CD4-positive, alpha-beta T cell (primary cell): ENCODE data around the gene ARID2. TPM values are rescaled to one million over a fixed set of nuclear protein-coding genes. Genes with fewer than 3 reads are reported as not detected.

Experiments
- ATAC-seq: fragments of 200-7000 bp; cut with Tn5 transposase; one replicate; pipeline ENCODE4 v1.10.0; 2022; ENCODE audit warnings: mild to moderate bottlenecking; ENCODE audit not compliant: poor library complexity
- CTCF ChIA-PET: fragments of 350-600 bp; sonication (Branson Sonifier 250); formaldehyde crosslinking; loops from one replicate; lab custom pipeline; 2021; ENCODE audit warnings: antibody characterized with exemption, inconsistent platforms; lab: Charles Lee
- POLR2A ChIA-PET: fragments of 350-600 bp; sonication (Branson Sonifier 250); formaldehyde crosslinking; loops from one replicate; lab custom pipeline; 2021; ENCODE audit warnings: antibody characterized with exemption, inconsistent platforms; lab: Charles Lee
- DNase-seq, 14 experiments: peaks; one replicate each; pipeline ENCODE4 v3.0.0-alpha.2; 2013 to 2020; ENCODE audit warnings: mixed read lengths in 2 of 14
- H3K27ac ChIP-seq, 2 donors: one replicate each; pipeline versions ENCODE4 v1.5.1 to v1.7.0; 2013; ENCODE audit warnings: low read length in 2 of 2, low read depth in 1 of 2, mild to moderate bottlenecking in 1 of 2
- H3K27me3 ChIP-seq, 2 experiments: 1 replicate in 1 of 2; 2 replicates in 1 of 2; pipeline versions ENCODE4 v1.6.1 to v1.7.0; 2013; ENCODE audit warnings: low read length in 2 of 2, control low read depth in 1 of 2, mild to moderate bottlenecking in 1 of 2, moderate library complexity in 1 of 2; ENCODE audit not compliant: insufficient read depth in 2 of 2, control insufficient read depth in 1 of 2
- H3K36me3 ChIP-seq: one replicate; pipeline ENCODE4 v1.6.1; 2013; ENCODE audit warnings: low read length, control low read depth; ENCODE audit not compliant: insufficient read depth
- H3K4me1 ChIP-seq: one replicate; pipeline ENCODE4 v1.6.1; 2013; ENCODE audit warnings: low read length, control low read depth; ENCODE audit not compliant: insufficient read depth
- H3K4me3 ChIP-seq: one replicate; pipeline ENCODE4 v1.5.1; 2013; ENCODE audit warnings: mild to moderate bottlenecking, low read length, moderate library complexity
- H3K9me3 ChIP-seq, 2 experiments: 1 replicate in 1 of 2; 2 replicates in 1 of 2; pipeline versions ENCODE4 v1.6.1 to v1.7.0; 2013; ENCODE audit warnings: low read length in 2 of 2, mild to moderate bottlenecking in 2 of 2, control low read depth in 1 of 2, moderate library complexity in 1 of 2; ENCODE audit not compliant: control insufficient read depth in 1 of 2, insufficient read depth in 1 of 2
- H3K27ac Mint-ChIP-seq: one replicate; pipeline ENCODE4 v1.8.0; 2020; ENCODE audit warnings: mixed read lengths
- H3K27me3 Mint-ChIP-seq: one replicate; pipeline ENCODE4 v1.8.0; 2021; ENCODE audit warnings: mixed read lengths
- H3K36me3 Mint-ChIP-seq: one replicate; pipeline ENCODE4 v1.8.0; 2021; ENCODE audit warnings: low read depth, mixed read lengths
- H3K4me1 Mint-ChIP-seq: one replicate; pipeline ENCODE4 v1.8.0; 2021; ENCODE audit warnings: low read depth, mixed read lengths
- H3K4me3 Mint-ChIP-seq: one replicate; pipeline ENCODE4 v1.8.0; 2020; ENCODE audit warnings: mild to moderate bottlenecking, mixed read lengths
- H3K9me3 Mint-ChIP-seq: one replicate; pipeline ENCODE4 v1.8.0; 2020; ENCODE audit warnings: mixed read lengths
- CTCF ChIP-seq: fragments of 200-600 bp; IDR thresholded peaks from one replicate; pipeline ENCODE4 v1.8.0; 2022; ENCODE audit warnings: antibody characterized with exemption, mild to moderate bottlenecking
- intact Hi-C, 2 experiments: fragments of 100-400 bp; cut with DNase I in 1 of 2; cut with micrococcal nuclease in 1 of 2; formaldehyde crosslinking; loops; one replicate each; pipeline versions ENCODE4 v1.15.1 to v1.9.0; 2023 to 2025; cut with DNase I, micrococcal nuclease
- total RNA-seq, 174 experiments: library from RNA in 2 of 174; stranded (reverse) in 2 of 174; gene quantifications; one replicate each; pipeline ENCODE4 v1.2.3 and lab custom pipeline; 2021 to 2026

ARID2 gene
- total RNA-seq, 2 experiments from 2014 or later, result 49.0 to 51.3 TPM

DNA sequence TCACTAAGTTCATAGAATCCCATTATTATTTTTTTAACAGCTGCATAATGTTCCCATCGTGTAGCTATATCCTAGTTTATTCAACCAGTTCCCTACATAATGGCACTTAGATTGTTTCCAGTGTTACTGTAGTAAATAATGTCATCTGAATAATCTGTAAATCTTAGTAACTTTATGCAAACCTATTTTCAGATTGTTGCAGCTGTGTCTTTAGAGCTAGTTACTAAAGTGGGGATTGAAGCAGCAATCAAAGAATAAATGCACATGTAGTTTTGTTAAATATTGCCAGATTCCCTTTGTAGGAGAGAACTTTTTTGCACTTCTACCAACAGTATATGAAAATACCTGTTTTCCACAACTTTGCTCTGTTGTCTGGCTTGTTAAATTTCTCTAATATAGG, 13.1 kb downstream of the ARID2 start:
- Histone ChIP-seq H3K4me1 (peaks cover 13% of the 10 kb centered on the region), H3K27me3 (no peaks in the 10 kb centered on the region), H3K9me3 (no peaks in the 10 kb centered on the region), H3K4me3 (no peak overlapping the region), H3K27ac (no peak overlapping the region), H3K36me3 (peaks cover 11% of the 10 kb centered on the region)
- Mint-ChIP-seq H3K4me3 (no peak overlapping the region), H3K27ac (no peak overlapping the region), H3K9me3 (no peaks in the 10 kb centered on the region), H3K36me3 (peaks cover 47% of the 10 kb centered on the region), H3K4me1 (peaks cover 69% of the 10 kb centered on the region), H3K27me3 (no peaks in the 10 kb centered on the region)
- no peak for DNase-seq
- intact Hi-C loops, result loop anchor here in 1 of 2 experiments (5.0 kb wide), 1 partner anchor 570 kb away; no protein-coding TSS in a partner anchor
- no peak for ATAC-seq
- no peak for TF ChIP-seq CTCF
- CTCF ChIA-PET, result interaction anchor here (1.2 to 2.0 kb wide), 6 partner anchors 11 to 199 kb away, joined by 3 to 16 read pairs (median 6); partner anchors contain the start of gene ARID2
- POLR2A ChIA-PET, result interaction anchor here (0.9 to 6.2 kb wide), 2 partner anchors 15 to 77 kb away, joined by 4 to 98 read pairs; partner anchors contain the start of gene ARID2

DNA sequence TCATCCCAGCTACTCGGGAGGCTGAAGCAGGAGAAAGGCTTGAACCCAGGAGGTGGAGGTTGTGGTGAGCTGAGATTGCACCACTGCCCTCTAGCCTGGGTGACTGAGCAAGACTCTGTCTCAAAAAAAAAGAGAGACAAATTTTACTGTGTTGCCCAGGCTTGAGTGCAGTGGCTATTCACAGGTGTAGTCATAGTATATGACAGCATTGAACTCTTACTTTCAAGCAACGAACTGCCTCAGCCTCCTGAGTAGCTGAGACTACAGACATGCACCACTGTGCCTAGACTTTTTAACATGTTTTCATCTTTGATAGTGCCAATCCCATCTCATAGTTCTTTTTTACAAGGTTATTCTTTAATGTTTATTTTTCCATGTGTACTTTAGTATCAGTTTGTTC, 13.7 kb downstream of the ARID2 start:
- Histone ChIP-seq H3K27ac (no peak overlapping the region), H3K4me1 (peaks cover 17% of the 10 kb centered on the region), H3K4me3 (no peak overlapping the region), H3K36me3 (peaks cover 15% of the 10 kb centered on the region), H3K9me3 (no peaks in the 10 kb centered on the region), H3K27me3 (no peaks in the 10 kb centered on the region)
- H3K9me3 Mint-ChIP-seq, result no peaks in the 10 kb centered on the region
- CTCF ChIA-PET, result interaction anchor here (1.3 to 2.5 kb wide), 5 partner anchors 11 to 88 kb away, joined by 3 to 16 read pairs (median 9); partner anchors contain the start of gene ARID2
- H3K4me1 Mint-ChIP-seq, result peaks cover 68% of the 10 kb centered on the region
- no peak for TF ChIP-seq CTCF
- ATAC-seq (no peak), DNase-seq (no peak)
- intact Hi-C loops, result loop anchor here in 1 of 2 experiments (5.0 kb wide), 1 partner anchor 571 kb away; no protein-coding TSS in a partner anchor
- no peak overlapping the region for H3K27ac Mint-ChIP-seq
- peaks cover 47% of the 10 kb centered on the region for H3K36me3 Mint-ChIP-seq
- POLR2A ChIA-PET, result interaction anchor here (6.2 kb wide), 1 partner anchor 15 kb away, joined by 98 read pairs; the partner anchor contains the start of gene ARID2
- H3K27me3 Mint-ChIP-seq, result no peaks in the 10 kb centered on the region
- no peak overlapping the region for H3K4me3 Mint-ChIP-seq

DNA sequence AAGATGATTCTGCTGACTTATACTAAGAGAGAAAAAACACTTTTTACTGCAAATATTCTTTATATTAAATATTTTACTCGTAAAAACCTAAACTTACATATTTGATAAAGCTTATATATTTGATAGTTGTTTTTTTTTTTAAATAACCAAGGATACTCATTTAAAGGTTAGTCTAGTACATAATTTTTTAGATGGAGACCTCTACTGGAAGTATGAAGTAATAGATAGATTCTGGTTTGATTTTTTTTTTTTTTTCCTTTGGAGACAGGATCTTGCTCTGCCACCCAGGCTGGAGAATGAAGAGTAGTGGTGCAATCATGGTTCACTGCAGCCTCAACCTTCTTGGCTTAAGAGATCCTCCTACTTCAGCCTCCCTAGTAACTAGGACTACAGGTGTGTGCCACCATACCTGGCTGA, 16.4 kb downstream of the ARID2 start:
- ChIA-PET CTCF (interaction anchor here (0.7 to 2.5 kb wide), 10 partner anchors 9 to 202 kb away, joined by 3 to 13 read pairs (median 6); no protein-coding TSS in a partner anchor), POLR2A (interaction anchor here (0.6 to 6.2 kb wide), 3 partner anchors 18 to 202 kb away, joined by 4 to 98 read pairs (median 8); partner anchors contain the start of gene ARID2)
- Mint-ChIP-seq H3K4me1 (peaks cover 80% of the 10 kb centered on the region), H3K27ac (no peak overlapping the region), H3K36me3 (peaks cover 54% of the 10 kb centered on the region), H3K27me3 (no peaks in the 10 kb centered on the region), H3K9me3 (no peaks in the 10 kb centered on the region), H3K4me3 (no peak overlapping the region)
- DNase-seq (peak in 3 of 14 experiments; percentile 34 to 49 (median 47)), ATAC-seq (peak; percentile 86)
- H3K36me3 ChIP-seq, result peaks cover 23% of the 10 kb centered on the region
- intact Hi-C loops, result loop anchor here (1.0 to 5.0 kb wide), 5 partner anchors 13 to 204 kb away; partner anchors contain the start of gene ARID2 (in 1 of the 2)
- no peak overlapping the region for H3K27ac ChIP-seq
- no peak overlapping the region for H3K4me3 ChIP-seq
- peaks cover 19% of the 10 kb centered on the region for H3K4me1 ChIP-seq
- no peaks in the 10 kb centered on the region for H3K9me3 ChIP-seq
- H3K27me3 ChIP-seq, result no peaks in the 10 kb centered on the region
- peak; percentile 61 for TF ChIP-seq CTCF
